Measurements from ENCODE around the gene AACS.
"Not testable (repeated sequence)": the region's sequence is repeated elsewhere in the genome, so short reads cannot be mapped to it uniquely, and the experiment has no call there.

Gene AACS

GRCh38 chr12:125074294-125074693, 9.1 kb downstream of the AACS start:
- H3K4me1 ChIP-seq (ENCODE audit: control insufficient read depth in 1 of 2, insufficient read depth in 2 of 2, low read length in 2 of 2); H3K9me3 ChIP-seq (ENCODE audit: control insufficient read depth in 1 of 2, low read length in 2 of 2); H3K27ac ChIP-seq (ENCODE audit: low read length); H3K27me3 ChIP-seq (ENCODE audit: low read depth, low read length); H3K4me3 ChIP-seq (ENCODE audit: low read depth in 1 of 2, low read length in 2 of 2): not testable (repeated sequence)
- peaks cover 14 to 26% of the 10 kb centered on the region in 2 donors for H3K36me3 ChIP-seq (ENCODE audit: control insufficient read depth in 1 of 2, insufficient read depth in 2 of 2, low read length in 2 of 2)

DNA sequence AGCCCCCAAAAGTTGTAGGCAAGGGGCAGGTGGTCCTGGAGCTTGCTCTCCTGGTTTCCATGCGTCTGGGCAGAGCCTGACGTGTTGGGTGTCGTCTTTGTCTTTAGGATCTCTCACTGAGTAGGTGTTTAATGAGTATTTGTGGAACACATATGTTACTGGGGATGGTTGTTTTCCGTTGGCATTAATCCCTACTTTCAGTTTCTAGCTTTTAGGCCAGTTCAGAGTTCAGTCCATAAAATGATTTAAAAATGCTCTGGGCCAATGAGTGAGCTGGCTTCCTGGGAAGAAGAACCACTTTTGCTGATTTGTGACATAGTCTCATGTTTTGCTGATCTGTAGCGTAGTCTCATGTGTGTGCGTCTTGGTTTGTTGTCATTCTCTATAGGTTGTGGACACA, 10.9 kb downstream of the AACS start:
- Histone ChIP-seq H3K9me3 (ENCODE audit: control insufficient read depth in 1 of 2, low read length in 2 of 2) (no peaks in the 10 kb centered on the region), H3K36me3 (ENCODE audit: control insufficient read depth in 1 of 2, insufficient read depth in 2 of 2, low read length in 2 of 2) (peaks cover 14 to 32% of the 10 kb centered on the region in 2 donors), H3K4me1 (ENCODE audit: control insufficient read depth in 1 of 2, insufficient read depth in 2 of 2, low read length in 2 of 2) (no peaks in the 10 kb centered on the region)

DNA sequence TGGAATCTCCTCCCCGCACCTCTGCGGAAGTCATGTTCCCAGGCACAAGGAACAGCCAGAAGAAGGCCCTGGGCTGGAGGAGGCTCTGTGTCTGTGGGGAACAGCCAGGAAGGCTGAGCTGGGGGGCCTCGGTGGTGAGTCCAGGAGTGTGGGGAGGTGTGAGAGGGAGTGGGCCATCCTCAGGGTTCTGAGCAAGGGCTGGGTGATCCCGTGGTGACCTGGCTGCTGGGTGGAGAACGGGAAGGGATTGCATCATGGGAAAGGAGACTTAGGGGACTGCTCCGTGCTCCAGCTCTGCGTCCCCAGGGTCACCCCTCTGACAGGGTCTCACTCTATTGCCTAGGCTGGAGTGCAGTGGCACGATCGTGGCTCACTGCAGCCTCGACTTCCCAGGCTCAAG, 13.8 kb downstream of the AACS start:
- H3K9me3 ChIP-seq (ENCODE audit: control insufficient read depth in 1 of 2, low read length in 2 of 2) = no peaks in the 10 kb centered on the region
- H3K36me3 ChIP-seq (ENCODE audit: control insufficient read depth in 1 of 2, insufficient read depth in 2 of 2, low read length in 2 of 2) = peaks cover 14 to 39% of the 10 kb centered on the region in 2 donors
- H3K27ac ChIP-seq (ENCODE audit: low read length) = no peak overlapping the region
- H3K4me1 ChIP-seq (ENCODE audit: control insufficient read depth in 1 of 2, insufficient read depth in 2 of 2, low read length in 2 of 2) = no peaks in the 10 kb centered on the region
- H3K4me3 ChIP-seq (ENCODE audit: low read depth in 1 of 2, low read length in 2 of 2) = no peak overlapping the region
- no peaks in the 10 kb centered on the region for H3K27me3 ChIP-seq (ENCODE audit: low read depth, low read length)

More for the DNA sequence above, 10.9 kb downstream of the AACS start:
- H3K4me3 ChIP-seq (ENCODE audit: low read depth in 1 of 2, low read length in 2 of 2) = no peak overlapping the region
- H3K27me3 ChIP-seq (ENCODE audit: low read depth, low read length) = no peaks in the 10 kb centered on the region
- no peak overlapping the region for H3K27ac ChIP-seq (ENCODE audit: low read length)

DNA sequence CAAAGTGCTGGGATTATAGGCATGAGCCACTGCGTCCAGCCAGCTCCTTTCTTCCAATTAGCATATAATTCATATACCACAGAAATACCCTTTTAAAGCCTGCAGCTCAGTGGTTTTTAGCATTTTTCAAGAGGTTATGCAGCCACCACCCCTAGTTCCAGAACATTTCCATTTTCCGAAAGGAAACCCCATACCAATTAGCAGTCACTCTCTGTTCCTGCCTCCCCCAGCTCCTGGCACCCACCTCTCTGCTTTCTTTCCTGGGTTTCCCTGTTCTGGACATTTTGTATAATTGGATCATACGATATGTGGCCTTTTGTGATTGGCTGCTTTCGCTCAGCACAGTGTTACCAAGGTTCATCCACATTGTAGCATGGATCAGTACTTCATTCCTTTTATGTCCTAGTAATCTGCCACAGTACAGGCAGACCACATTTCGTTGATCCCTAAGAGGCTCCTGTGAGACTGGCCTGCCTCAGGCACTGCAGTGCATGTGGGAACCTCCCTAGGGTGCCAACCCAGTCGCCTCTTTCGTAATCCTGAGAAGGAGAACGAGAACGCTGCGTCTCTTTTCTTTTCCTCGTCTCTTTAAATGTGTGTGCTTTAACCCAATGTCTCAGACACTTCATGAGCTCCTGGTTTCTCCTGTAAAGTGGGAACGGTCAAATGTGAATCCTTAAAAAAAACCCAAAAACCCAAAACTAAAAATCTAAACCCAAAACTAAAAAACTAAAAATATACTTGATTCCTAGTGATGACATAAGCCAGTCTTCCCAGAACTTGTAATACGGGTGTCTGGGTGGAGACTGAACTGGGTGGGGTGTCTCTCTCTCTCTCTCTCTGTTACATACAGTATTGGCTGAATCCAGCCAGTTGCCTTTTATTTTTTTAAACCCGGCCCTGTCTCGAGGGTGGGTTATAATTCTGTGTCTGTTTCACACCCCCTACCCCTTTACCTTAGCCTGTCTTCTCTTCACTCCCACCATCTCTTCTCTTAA, 14.7 kb downstream of the AACS start:
- no peaks in the 10 kb centered on the region for H3K27me3 ChIP-seq (ENCODE audit: low read depth, low read length)
- no peak overlapping the region for H3K27ac ChIP-seq (ENCODE audit: low read length)

GRCh38 chr12:125081427-125081826, 16.2 kb downstream of the AACS start:
- Histone ChIP-seq H3K36me3 (ENCODE audit: control insufficient read depth in 1 of 2, insufficient read depth in 2 of 2, low read length in 2 of 2) (peaks cover 17 to 50% of the 10 kb centered on the region in 2 donors), H3K9me3 (ENCODE audit: control insufficient read depth in 1 of 2, low read length in 2 of 2) (no peaks in the 10 kb centered on the region), H3K4me3 (ENCODE audit: low read depth in 1 of 2, low read length in 2 of 2) (no peak overlapping the region), H3K27me3 (ENCODE audit: low read depth, low read length) (no peaks in the 10 kb centered on the region), H3K27ac (ENCODE audit: low read length) (no peak overlapping the region), H3K4me1 (ENCODE audit: control insufficient read depth in 1 of 2, insufficient read depth in 2 of 2, low read length in 2 of 2) (no peaks in the 10 kb centered on the region)

More for the DNA sequence above, 14.7 kb downstream of the AACS start:
- Histone ChIP-seq H3K4me1 (ENCODE audit: control insufficient read depth in 1 of 2, insufficient read depth in 2 of 2, low read length in 2 of 2) (no peaks in the 10 kb centered on the region), H3K9me3 (ENCODE audit: control insufficient read depth in 1 of 2, low read length in 2 of 2) (no peaks in the 10 kb centered on the region), H3K36me3 (ENCODE audit: control insufficient read depth in 1 of 2, insufficient read depth in 2 of 2, low read length in 2 of 2) (peaks cover 16 to 45% of the 10 kb centered on the region in 2 donors), H3K4me3 (ENCODE audit: low read depth in 1 of 2, low read length in 2 of 2) (no peak overlapping the region)

- H3K27me3 ChIP-seq (ENCODE audit: low read depth, low read length) = no peaks in the 10 kb centered on the region
- H3K36me3 ChIP-seq (ENCODE audit: control insufficient read depth in 1 of 2, insufficient read depth in 2 of 2, low read length in 2 of 2) = peaks cover 10 to 58% of the 10 kb centered on the region in 2 donors
- no peaks in the 10 kb centered on the region for H3K9me3 ChIP-seq (ENCODE audit: control insufficient read depth in 1 of 2, low read length in 2 of 2)
- H3K4me1 ChIP-seq (ENCODE audit: control insufficient read depth in 1 of 2, insufficient read depth in 2 of 2, low read length in 2 of 2) = no peaks in the 10 kb centered on the region
- H3K27ac ChIP-seq (ENCODE audit: low read length) = no peak overlapping the region
- no peak overlapping the region for H3K4me3 ChIP-seq (ENCODE audit: low read depth in 1 of 2, low read length in 2 of 2)
Observed at GRCh38 chr12:125083072-125083471, 17.8 kb downstream of the AACS start.

DNA sequence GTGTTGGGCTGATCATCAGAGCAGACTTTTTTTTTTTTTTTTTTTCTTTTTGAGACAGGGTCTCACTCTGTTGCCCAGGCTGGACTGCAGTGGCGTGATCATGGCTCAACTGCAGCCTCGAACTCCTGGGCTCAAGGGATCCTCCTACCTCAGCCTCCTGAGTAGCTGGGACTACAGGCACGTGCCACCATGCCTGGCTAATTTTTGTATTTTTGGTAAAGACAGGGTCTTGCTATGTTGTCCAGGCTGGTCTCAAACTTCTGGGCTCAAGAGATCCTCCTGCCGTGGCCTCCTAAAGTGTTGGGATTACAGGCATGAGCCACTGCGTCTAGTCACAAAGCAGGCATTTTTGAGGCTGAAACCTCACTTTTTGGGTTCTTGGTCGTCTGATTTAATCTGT, 23.0 kb downstream of the AACS start:
- not testable (repeated sequence) for H3K4me1 ChIP-seq (ENCODE audit: control insufficient read depth in 1 of 2, insufficient read depth in 2 of 2, low read length in 2 of 2); H3K27ac ChIP-seq (ENCODE audit: low read length); H3K27me3 ChIP-seq (ENCODE audit: low read depth, low read length); H3K4me3 ChIP-seq (ENCODE audit: low read depth in 1 of 2, low read length in 2 of 2); H3K9me3 ChIP-seq (ENCODE audit: control insufficient read depth in 1 of 2, low read length in 2 of 2)
- peaks cover 33 to 77% of the 10 kb centered on the region in 2 donors for H3K36me3 ChIP-seq (ENCODE audit: control insufficient read depth in 1 of 2, insufficient read depth in 2 of 2, low read length in 2 of 2)

GRCh38 chr12:125089083-125089482, 23.8 kb downstream of the AACS start:
- H3K27ac ChIP-seq (ENCODE audit: low read length) = no peak overlapping the region
- no peaks in the 10 kb centered on the region for H3K4me1 ChIP-seq (ENCODE audit: control insufficient read depth in 1 of 2, insufficient read depth in 2 of 2, low read length in 2 of 2)
- H3K4me3 ChIP-seq (ENCODE audit: low read depth in 1 of 2, low read length in 2 of 2) = no peak overlapping the region
- H3K36me3 ChIP-seq (ENCODE audit: control insufficient read depth in 1 of 2, insufficient read depth in 2 of 2, low read length in 2 of 2) = peaks cover 33 to 80% of the 10 kb centered on the region in 2 donors
- H3K27me3 ChIP-seq (ENCODE audit: low read depth, low read length) = no peaks in the 10 kb centered on the region
- H3K9me3 ChIP-seq (ENCODE audit: control insufficient read depth in 1 of 2, low read length in 2 of 2) = no peaks in the 10 kb centered on the region

DNA sequence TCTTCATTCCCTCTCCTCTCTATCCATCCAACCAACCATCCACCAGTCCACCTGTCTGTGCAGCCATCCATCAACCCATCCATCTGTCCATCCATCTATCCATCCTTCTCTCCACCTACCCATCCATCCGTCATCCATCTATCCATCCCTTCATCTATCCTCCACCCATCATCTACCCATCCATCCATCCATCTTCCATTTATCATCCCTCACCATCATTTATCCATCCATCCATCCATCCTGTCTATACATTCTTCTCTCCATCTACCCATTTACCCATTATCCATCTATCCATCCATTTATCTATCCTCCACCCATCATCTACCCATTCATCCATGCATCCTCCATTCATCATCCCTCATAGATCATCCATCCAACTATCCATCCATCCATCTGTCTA, 24.4 kb downstream of the AACS start:
- Histone ChIP-seq H3K27me3 (ENCODE audit: low read depth, low read length) (no peaks in the 10 kb centered on the region), H3K4me1 (ENCODE audit: control insufficient read depth in 1 of 2, insufficient read depth in 2 of 2, low read length in 2 of 2) (no peaks in the 10 kb centered on the region), H3K4me3 (ENCODE audit: low read depth in 1 of 2, low read length in 2 of 2) (no peak overlapping the region), H3K9me3 (ENCODE audit: control insufficient read depth in 1 of 2, low read length in 2 of 2) (no peaks in the 10 kb centered on the region), H3K36me3 (ENCODE audit: control insufficient read depth in 1 of 2, insufficient read depth in 2 of 2, low read length in 2 of 2) (peaks cover 33 to 83% of the 10 kb centered on the region in 2 donors), H3K27ac (ENCODE audit: low read length) (no peak overlapping the region)

GRCh38 chr12:125090437-125090836, 25.2 kb downstream of the AACS start:
- H3K27me3 ChIP-seq (ENCODE audit: low read depth, low read length) = no peaks in the 10 kb centered on the region
- peaks cover 27 to 75% of the 10 kb centered on the region in 2 donors for H3K36me3 ChIP-seq (ENCODE audit: control insufficient read depth in 1 of 2, insufficient read depth in 2 of 2, low read length in 2 of 2)

GRCh38 chr12:125091401-125091800, 26.2 kb downstream of the AACS start:
- no peaks in the 10 kb centered on the region for H3K9me3 ChIP-seq (ENCODE audit: control insufficient read depth in 1 of 2, low read length in 2 of 2)
- no peak overlapping the region for H3K27ac ChIP-seq (ENCODE audit: low read length)
- H3K36me3 ChIP-seq (ENCODE audit: control insufficient read depth in 1 of 2, insufficient read depth in 2 of 2, low read length in 2 of 2) = peaks cover 25 to 65% of the 10 kb centered on the region in 2 donors
- no peak overlapping the region for H3K4me3 ChIP-seq (ENCODE audit: low read depth in 1 of 2, low read length in 2 of 2)
- H3K27me3 ChIP-seq (ENCODE audit: low read depth, low read length) = no peaks in the 10 kb centered on the region
- H3K4me1 ChIP-seq (ENCODE audit: control insufficient read depth in 1 of 2, insufficient read depth in 2 of 2, low read length in 2 of 2) = no peaks in the 10 kb centered on the region

More at GRCh38 chr12:125090437-125090836, 25.2 kb downstream of the AACS start:
- no peaks in the 10 kb centered on the region for H3K9me3 ChIP-seq (ENCODE audit: control insufficient read depth in 1 of 2, low read length in 2 of 2)
- H3K27ac ChIP-seq (ENCODE audit: low read length) = no peak overlapping the region
- no peaks in the 10 kb centered on the region for H3K4me1 ChIP-seq (ENCODE audit: control insufficient read depth in 1 of 2, insufficient read depth in 2 of 2, low read length in 2 of 2)
- H3K4me3 ChIP-seq (ENCODE audit: low read depth in 1 of 2, low read length in 2 of 2) = no peak overlapping the region
